Testis (tissue), 2 donors: ENCODE data around the gene BTRC.

Source experiments
- POLR2A ChIP-seq: fragments of 450-650 bp; IDR thresholded peaks from one replicate; pipeline ENCODE4 v1.6.1; 2017; ENCODE audit warnings: antibody characterized with exemption, mild to moderate bottlenecking, moderate library complexity
- TF ChIP-seq, protein P1 (sequence below), 3 experiments: fragments of 450-650 bp in 2 of 3; fragments of 200-600 bp in 1 of 3; sonication (generic) in 1 of 3; IDR thresholded peaks; one replicate each; pipeline ENCODE4 v1.5.1; 2016 to 2019; ENCODE audit warnings: antibody characterized with exemption in 3 of 3, mild to moderate bottlenecking in 2 of 3, moderate library complexity in 1 of 3

DNA sequence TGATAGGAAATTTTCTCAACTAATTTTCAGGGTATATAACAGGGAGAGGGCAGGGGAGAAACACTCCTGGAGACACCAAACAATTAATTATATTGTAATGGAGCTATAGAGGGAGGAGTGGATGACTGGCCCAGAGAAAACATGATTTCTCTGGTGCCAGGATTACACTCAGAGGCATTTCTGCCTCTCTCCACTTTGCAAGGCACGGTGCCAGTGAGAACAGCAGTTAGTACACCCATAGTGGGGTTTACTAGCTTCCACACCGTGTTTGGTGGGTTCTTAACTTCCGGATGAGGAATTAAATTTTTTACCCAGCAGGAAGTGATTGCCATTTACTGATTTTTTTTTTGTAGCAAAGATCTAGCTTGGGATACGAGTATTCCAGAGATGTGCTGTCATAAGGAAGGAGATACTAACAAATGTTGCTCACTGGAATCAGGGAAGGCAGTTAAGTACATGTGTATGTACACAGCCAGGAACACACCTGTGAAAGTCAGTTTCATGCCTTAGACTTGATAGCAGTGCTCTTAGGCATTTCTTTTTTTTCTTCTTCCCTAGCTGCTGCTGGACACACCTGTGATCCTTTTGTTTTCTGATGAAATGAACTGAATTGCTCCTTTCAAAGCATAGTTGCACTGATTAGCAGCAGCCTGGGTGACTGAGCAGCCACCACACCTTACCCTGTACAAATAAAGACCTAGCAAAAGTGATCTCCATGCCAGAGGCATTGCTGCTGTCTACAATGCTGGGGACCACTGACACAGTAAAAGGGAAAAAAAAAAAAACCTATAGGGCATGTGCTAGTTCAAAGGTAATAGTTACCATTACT is 176.0 kb downstream of the BTRC start:
- TF ChIP-seq, protein P1, sequence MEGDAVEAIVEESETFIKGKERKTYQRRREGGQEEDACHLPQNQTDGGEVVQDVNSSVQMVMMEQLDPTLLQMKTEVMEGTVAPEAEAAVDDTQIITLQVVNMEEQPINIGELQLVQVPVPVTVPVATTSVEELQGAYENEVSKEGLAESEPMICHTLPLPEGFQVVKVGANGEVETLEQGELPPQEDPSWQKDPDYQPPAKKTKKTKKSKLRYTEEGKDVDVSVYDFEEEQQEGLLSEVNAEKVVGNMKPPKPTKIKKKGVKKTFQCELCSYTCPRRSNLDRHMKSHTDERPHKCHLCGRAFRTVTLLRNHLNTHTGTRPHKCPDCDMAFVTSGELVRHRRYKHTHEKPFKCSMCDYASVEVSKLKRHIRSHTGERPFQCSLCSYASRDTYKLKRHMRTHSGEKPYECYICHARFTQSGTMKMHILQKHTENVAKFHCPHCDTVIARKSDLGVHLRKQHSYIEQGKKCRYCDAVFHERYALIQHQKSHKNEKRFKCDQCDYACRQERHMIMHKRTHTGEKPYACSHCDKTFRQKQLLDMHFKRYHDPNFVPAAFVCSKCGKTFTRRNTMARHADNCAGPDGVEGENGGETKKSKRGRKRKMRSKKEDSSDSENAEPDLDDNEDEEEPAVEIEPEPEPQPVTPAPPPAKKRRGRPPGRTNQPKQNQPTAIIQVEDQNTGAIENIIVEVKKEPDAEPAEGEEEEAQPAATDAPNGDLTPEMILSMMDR (IDR thresholded peaks at IDR 0.05), result no peak
- TF ChIP-seq POLR2A, result no peak
